ENCODE measurements around the gene S100A5.
A peak's percentile ranks its signal among the peaks of the same experiment; 100 is the strongest.

S100A5 gene

DNA sequence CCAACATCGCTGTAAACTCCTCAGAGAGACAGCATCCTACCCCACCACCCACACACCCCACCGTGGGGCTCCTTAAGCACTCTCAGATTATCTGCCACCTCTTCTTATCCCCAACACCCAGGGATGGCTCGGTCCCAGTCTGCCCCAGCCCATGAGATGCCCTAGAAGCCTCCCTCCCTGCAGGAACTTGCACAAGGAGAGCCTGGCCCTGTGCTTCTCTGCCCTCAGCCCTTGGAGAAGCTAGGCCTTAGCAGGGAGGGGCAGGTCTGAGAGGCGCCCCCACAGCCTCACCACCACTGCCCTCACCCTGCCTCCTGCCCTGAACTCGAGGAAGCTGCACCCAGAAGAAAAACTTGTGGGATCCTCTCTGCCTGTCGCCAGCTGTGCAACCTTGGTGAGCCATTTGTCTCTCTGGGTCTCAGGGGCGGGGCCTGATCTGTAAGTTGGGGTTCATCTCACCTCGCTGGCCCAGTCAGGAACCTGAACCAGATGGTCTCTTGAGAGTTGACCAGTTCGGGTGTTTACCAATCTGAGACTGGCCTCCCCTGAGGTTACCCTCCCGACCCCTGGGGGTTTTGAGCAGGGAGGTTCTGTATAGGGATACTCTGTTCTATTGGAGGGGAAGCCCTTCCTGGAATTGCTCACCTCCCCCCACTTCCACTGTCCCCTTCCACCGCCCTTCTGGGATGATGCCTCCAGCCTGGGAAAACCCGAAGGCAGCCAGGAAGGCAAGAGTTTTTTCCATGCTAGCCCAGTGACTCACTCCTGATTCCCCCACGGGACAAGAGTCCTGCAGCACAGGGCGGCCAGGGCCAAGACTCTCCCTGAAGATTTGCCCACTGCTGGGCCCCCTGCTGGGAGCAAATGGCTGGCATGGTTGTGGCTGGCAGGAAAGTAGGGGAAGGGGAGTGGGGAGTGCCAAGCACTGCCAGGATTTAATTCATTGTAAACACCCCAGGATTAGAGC is 8.3 kb upstream of the S100A5 start, which contains the start of gene S100A3:
Gene S100A3, minus strand, starts transcription at position 537 of the 967 bp plus-strand sequence. CDS start 773 bp downstream, outside the sequence.
- peak; percentile 4 for FAIRE-seq
- DNase-seq (ENCODE audit: insufficient read length, low spot score): peak; percentile 74

DNA sequence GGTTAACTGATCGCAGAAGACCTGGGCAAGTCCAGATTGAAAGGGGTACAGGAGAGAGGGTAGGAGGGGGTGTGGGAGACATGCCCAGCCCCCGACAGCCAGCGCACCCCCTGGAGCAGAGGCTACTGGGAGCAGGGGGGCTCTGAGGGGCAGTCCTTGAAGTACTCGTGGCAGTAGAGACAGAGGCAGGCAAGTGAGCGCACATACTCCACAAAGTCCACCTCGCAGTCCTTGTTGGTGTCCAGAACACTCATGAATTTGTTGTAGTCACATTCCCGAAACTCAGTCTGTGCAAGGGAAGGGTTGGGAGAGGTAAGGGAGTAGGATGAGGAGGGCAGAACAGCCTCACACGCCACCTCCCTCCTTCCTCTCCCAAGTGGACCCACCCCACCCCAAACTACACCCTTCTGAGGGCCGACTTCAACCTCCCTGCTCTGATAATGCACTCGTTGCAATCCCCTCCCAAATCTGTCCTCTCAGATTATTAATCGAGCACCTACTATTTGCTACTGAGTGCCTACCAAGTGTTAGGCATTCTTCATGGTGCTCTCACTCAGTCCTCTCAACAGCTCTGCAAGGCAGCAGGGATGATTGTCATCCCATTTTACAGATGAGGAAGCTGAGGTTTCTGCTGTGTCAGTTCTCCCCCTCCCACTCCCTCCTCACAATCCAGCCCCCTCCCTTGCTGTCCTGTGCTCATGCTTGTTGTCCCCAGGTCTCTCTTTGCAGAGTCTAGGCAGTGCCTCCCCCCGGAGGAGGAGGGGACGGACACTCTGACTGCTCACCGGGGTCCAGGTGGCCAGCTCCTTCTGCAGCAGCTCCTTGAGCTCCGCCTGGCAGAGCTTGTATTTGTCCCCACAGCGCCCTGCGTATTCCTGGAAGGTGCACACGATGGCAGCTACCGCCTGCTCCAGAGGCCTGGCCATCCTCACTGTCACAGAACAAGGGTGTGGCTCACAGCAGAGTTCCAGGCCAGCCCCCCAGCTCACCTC is 7.1 kb upstream of the S100A5 start:
- FAIRE-seq (no peak), DNase-seq (ENCODE audit: insufficient read length, low spot score) (no peak)

DNA sequence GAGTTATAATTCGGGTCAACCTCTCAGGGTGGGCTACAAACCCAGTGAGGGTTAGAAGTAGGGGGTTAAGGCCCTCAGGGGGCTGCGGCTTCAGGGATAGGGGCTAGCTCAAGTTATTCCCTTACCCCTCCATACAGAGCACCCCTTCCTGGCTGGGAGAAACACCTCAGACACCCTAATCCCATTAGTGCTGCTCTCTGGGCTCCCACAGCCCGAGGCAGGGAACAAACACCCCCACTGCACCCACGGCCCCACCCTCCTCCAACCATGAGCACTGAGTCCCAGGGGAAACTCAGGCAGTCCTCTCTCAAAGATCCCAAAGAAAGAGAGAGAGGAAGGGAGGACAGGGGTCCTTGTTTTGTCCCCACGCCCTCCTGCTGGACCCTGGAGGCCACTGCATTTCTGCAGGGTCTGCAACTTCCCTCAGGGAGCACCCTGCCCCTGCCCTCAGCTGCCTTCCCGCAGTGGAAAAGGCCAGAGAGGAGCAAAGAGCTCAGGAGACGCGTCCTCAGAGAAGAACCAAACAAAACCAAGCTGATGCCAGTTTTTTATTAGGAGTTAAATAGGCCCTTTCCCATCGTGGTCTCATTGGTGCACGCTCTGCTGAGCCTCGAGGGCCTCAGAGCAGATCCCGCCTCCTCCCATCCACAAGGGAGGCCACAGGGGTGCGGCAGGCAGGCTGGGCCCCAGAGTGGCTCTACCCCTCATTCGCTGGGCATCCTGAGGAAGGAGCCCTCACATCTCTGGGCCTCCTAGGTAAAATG is 6.2 kb upstream of the S100A5 start:
- FAIRE-seq: no peak

GRCh38 chr1:153546371-153546770 is 5.6 kb upstream of the S100A5 start:
- FAIRE-seq: no peak
- no peak for DNase-seq (ENCODE audit: insufficient read length, low spot score)

More for the DNA sequence above, 6.2 kb upstream of the S100A5 start:
- no peak for DNase-seq (ENCODE audit: insufficient read length, low spot score)

DNA sequence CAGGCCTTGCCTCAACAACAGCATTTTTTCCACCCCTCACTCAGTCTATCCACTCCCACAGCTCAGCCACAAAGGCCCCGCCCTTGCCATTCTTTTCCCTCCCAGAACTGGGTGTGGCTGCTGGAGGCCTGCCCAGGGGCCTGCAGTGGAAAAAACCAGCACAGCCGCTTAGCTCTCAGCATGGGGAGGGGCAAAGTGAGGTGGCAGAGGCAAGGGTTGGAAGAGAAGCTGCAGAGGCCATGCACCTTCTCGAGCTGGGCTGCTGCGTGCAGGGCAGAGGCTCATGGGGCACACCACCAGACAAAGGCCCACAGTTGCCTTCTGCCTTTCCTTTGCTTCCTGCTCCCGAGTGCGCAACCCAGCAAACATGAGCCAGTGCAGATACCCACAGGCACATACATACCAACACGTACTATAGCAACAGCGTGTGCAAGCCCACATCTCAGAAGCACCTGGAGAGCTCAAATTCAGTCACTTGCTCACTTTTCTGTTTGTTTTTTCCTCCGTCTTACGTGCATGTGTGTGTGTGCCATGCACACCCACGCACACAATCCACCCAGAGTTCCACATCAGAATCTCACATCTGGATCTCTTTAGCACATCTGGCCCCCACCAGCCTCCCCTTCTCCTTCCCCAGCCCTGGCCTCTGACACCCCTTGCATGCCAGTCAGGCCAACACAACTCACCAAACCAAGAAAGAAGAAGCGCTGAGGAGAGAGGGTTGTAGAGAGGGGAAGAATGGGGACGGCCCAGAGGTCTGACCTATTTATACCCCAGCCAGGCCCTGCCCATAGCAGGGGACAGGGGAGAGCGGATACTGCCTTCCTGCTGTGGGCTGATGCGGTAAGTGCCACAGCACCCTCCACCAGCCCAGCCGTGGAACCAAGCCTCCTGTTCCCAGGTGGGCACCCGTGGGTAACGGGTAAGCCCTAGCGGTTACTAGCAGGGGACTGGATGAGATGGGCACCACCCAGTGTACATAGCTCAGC is 4.6 kb upstream of the S100A5 start, which contains the start of gene S100A4:
Gene S100A4, minus strand, starts transcription at position 740 of the 989 bp plus-strand sequence. CDS start 1,012 bp downstream, outside the sequence.
- DNase-seq (ENCODE audit: insufficient read length, low spot score): peak; percentile 86
- FAIRE-seq: no peak

GRCh38 chr1:153544453-153545066 is 3.8 kb upstream of the S100A5 start:
- FAIRE-seq (no peak), DNase-seq (ENCODE audit: insufficient read length, low spot score) (no peak)

GRCh38 chr1:153543736-153544135 is 3.0 kb upstream of the S100A5 start:
- DNase-seq (ENCODE audit: insufficient read length, low spot score) (no peak), FAIRE-seq (no peak)

DNA sequence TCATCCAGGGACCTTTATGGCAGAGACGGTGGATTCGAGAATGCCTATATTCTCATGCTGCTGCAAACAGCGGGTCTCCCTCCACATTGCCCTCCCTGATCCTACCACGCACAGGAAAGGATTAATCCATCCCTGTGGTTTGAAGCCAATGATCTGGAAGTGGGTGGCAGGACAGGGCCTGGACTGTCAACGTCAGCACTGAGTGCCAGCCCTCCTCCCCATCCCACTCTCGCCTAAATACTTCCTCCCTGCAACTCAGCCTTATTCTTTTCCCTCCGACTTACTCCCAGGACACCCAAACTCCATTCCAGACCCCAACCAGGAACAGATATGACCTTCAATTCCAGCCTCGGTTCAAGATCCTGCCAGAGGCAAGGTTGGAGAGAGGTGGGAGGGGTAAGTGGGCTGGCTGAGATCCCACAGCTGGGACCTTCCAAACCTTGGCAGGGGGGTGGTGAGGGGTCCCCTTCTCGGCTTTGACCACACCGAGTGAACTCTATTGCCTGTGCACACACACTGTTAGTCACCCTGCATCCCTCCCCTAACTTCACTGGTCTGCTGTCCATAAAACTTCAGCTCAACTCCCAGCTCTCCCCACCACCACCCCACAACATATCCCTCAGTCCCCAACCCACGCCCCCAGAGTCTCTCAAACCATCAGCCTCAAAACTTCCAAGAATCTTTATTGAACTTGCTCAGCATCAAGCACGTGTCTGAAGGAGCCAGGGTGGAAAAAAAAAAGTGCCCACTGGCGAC is 2.4 kb upstream of the S100A5 start:
- no peak for DNase-seq (ENCODE audit: insufficient read length, low spot score)

GRCh38 chr1:153541641-153542590 is 1.2 kb upstream of the S100A5 start:
- FAIRE-seq (no peak), DNase-seq (ENCODE audit: insufficient read length, low spot score) (no peak)

More for the DNA sequence above, 2.4 kb upstream of the S100A5 start:
- no peak for FAIRE-seq

DNA sequence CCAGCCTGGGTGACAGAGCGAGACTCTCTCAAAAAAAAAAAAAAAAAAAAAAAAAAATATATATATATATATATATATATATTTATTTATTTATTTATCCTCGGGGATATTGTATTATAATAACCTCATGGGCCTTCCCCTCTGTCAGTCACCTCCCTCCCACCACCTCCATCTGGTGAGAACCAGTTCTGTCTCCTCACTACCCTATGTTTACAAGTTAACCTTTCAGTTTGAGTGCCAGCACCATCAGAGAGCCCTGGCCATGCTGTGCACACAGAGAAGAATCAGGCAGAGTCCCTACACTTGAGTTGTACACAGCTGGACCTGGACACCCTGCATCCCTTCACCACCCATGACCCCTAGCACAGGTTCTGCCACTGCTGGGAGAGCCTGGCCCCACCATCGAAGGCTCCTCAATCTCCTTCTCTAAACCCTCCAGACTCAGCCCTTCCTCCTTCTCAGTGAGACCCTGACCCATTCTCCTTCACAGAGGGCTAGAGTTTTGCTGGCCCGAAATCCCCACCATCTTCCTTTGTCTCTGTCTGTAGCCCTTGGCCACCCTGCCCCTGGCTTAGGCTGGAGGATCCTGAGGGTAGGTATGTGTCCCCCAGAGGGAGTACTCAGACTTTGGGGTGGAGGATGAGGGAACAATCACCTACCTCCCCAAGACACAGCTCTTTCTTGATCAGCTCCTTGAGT is 1.2 kb downstream of the S100A5 start:
- FAIRE-seq: no peak
- DNase-seq (ENCODE audit: insufficient read length, low spot score): no peak

GRCh38 chr1:153538315-153538821 is 2.4 kb downstream of the S100A5 start:
- DNase-seq (ENCODE audit: insufficient read length, low spot score) (no peak), FAIRE-seq (no peak)

DNA sequence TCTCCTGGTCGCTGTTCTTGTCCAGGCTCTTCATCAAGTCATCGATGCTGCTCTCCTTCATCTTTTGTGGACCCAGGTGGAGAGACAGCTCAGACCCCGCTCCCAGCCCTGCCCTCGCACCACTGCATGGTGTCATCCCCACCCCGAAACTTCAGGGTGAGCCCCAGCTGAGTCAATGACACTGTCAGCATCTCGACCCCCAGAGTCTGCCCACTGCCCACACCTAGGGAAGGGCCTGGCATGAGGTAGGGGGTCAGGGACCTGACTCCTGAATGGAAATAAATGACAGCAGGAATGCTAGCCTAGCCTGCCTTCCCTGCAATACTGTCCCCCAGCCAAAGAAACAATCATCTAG is 3.4 kb downstream of the S100A5 start:
- DNase-seq (ENCODE audit: insufficient read length, low spot score): no peak
- no peak for FAIRE-seq

DNA sequence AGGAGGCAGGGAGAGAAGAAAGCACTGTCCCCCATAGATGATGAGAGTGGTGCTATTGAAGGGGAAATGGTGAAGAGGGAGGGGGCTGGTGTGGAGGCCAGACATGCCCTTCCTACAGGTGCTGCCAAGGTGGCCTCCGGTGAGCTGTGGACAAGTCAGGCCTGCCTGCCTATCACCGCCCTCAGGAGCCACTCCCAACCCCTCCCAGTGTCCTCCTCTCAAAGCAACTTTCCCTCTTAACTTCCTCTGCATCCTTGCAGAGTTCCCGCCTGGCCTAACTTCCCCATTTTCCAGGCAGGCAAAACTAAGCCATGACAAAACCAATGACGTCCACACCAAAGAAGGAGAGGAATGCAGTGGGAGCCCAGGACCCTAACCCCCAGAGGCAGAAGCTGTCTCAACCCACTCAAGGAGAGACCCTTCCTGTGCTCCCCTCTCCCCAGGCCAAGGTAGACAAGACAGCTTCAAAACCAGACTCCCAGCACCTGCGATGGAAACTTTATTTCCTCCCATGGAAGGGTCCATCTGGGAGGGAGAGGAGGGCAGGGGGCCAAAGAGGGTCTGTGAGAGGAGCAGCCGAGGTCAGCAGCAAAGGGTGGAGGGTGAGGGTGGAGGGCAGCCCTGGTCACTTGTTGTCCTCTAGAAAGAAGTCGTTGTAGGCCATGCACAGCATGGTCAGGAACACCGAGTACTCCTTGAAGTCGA is 3.9 kb downstream of the S100A5 start:
- FAIRE-seq: no peak
- DNase-seq (ENCODE audit: insufficient read length, low spot score): no peak

- DNase-seq (ENCODE audit: insufficient read length, low spot score) (peak; percentile 87), FAIRE-seq (peak; percentile 83)
Measured at GRCh38 chr1:153536012-153536670, 4.6 kb downstream of the S100A5 start.
